ENCODE results near the gene ZNF207.

DNA sequence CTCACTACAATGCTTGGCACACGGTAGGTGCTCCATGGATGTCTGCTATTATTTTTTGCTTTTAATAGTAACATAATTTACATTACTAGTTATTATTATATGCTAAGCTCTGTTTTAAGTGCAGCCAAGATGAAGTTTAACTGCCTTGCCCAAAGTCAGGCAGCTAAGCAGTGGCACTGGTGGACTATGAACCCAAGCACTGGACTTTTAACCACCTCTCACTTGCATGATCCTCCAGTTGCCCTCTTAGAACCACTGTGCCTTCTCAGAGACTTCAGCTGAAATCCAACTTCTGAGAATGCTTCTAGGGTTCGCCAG, 1.5 kb upstream of the ZNF207 start:
- TF ChIP-seq NFXL1 (CRISPR knock-in tag; IDR thresholded peaks at IDR 0.05) (no peak), EZH2 (IDR thresholded peaks at IDR 0.05; ENCODE audit: borderline replicate concordance, low read depth, low read length) (no peak), PHF21A (IDR thresholded peaks at IDR 0.05; ENCODE audit: borderline replicate concordance, low read depth) (no peak), ZNF121 (CRISPR knock-in tag; conservative IDR thresholded peaks at IDR 0.05) (no peak), SP1 (CRISPR knock-in tag; IDR thresholded peaks at IDR 0.05) (no peak), TAF1 (IDR thresholded peaks at IDR 0.05; ENCODE audit: control insufficient read depth, extremely low read depth, insufficient read depth, low read length, severe bottlenecking) (no peak), POLR2AphosphoS5 (IDR thresholded peaks at IDR 0.05; ENCODE audit: control insufficient read depth, insufficient read depth, low read depth, low read length) (no peak), NFRKB (IDR thresholded peaks at IDR 0.05; ENCODE audit: low read depth) (no peak)
- TF ChIP-seq, protein P1, sequence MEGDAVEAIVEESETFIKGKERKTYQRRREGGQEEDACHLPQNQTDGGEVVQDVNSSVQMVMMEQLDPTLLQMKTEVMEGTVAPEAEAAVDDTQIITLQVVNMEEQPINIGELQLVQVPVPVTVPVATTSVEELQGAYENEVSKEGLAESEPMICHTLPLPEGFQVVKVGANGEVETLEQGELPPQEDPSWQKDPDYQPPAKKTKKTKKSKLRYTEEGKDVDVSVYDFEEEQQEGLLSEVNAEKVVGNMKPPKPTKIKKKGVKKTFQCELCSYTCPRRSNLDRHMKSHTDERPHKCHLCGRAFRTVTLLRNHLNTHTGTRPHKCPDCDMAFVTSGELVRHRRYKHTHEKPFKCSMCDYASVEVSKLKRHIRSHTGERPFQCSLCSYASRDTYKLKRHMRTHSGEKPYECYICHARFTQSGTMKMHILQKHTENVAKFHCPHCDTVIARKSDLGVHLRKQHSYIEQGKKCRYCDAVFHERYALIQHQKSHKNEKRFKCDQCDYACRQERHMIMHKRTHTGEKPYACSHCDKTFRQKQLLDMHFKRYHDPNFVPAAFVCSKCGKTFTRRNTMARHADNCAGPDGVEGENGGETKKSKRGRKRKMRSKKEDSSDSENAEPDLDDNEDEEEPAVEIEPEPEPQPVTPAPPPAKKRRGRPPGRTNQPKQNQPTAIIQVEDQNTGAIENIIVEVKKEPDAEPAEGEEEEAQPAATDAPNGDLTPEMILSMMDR (IDR thresholded peaks at IDR 0.05 in 2 of 3, conservative IDR thresholded peaks at IDR 0.05 in 1 of 3; ENCODE audit: insufficient read depth in 2 of 3, low read depth in 1 of 3, low read length in 3 of 3) = no peak
